KMS-11 (cell line): ENCODE measurements around the gene IL17RB.

Experiments used
- H2AFZ ChIP-seq: fragments of 200-600 bp; sonication (generic); 2 replicates; pipeline ENCODE4 v1.6.1; 2016; ENCODE audit warnings: antibody characterized with exemption, mixed run types, low read depth
- H3K27ac ChIP-seq: fragments of 200-600 bp; sonication (generic); 2 replicates; pipeline ENCODE4 v1.6.1; 2016; ENCODE audit warnings: mild to moderate bottlenecking, mixed run types
- H3K27me3 ChIP-seq: fragments of 200-600 bp; sonication (generic); 2 replicates; pipeline ENCODE4 v1.6.1; 2017; ENCODE audit warnings: mild to moderate bottlenecking, low read depth, mixed run types, moderate library complexity; ENCODE audit not compliant: insufficient read depth
- H3K36me3 ChIP-seq: fragments of 200-600 bp; sonication (generic); 2 replicates; pipeline ENCODE4 v1.6.1; 2017; ENCODE audit warnings: mild to moderate bottlenecking, mixed run types; ENCODE audit not compliant: insufficient read depth
- H3K4me1 ChIP-seq: fragments of 200-600 bp; sonication (generic); 2 replicates; pipeline ENCODE4 v1.6.1; 2016; ENCODE audit warnings: mild to moderate bottlenecking, low read depth, mixed run types; ENCODE audit not compliant: poor library complexity, severe bottlenecking
- H3K4me2 ChIP-seq: fragments of 200-600 bp; sonication (generic); 2 replicates; pipeline ENCODE4 v1.7.0; 2016; ENCODE audit warnings: mild to moderate bottlenecking, mixed run types
- H3K4me3 ChIP-seq: fragments of 200-600 bp; sonication (generic); IDR thresholded peaks from 2 replicates; pipeline ENCODE4 v1.6.1; 2017; ENCODE audit warnings: low read depth, low read length, mixed read lengths; ENCODE audit not compliant: insufficient read depth
- H3K79me2 ChIP-seq: fragments of 200-600 bp; sonication (generic); 2 replicates; pipeline ENCODE4 v1.6.1; 2016; ENCODE audit warnings: low read depth, mixed run types; ENCODE audit not compliant: insufficient read depth
- H3K9ac ChIP-seq: fragments of 200-600 bp; sonication (generic); 2 replicates; pipeline ENCODE4 v1.6.1; 2016; ENCODE audit warnings: mild to moderate bottlenecking, mixed run types
- H4K20me1 ChIP-seq: fragments of 200-600 bp; sonication (generic); 2 replicates; pipeline ENCODE4 v1.6.1; 2016; ENCODE audit warnings: mild to moderate bottlenecking, mixed run types; ENCODE audit not compliant: insufficient read depth
- TF ChIP-seq, protein P1 (sequence below): fragments of 200-600 bp; sonication (generic); conservative IDR thresholded peaks from 2 replicates; pipeline ENCODE4 v1.6.1; 2017; ENCODE audit warnings: low read depth, mild to moderate bottlenecking, antibody characterized with exemption, low read length, moderate library complexity, mixed read lengths

IL17RB gene

DNA sequence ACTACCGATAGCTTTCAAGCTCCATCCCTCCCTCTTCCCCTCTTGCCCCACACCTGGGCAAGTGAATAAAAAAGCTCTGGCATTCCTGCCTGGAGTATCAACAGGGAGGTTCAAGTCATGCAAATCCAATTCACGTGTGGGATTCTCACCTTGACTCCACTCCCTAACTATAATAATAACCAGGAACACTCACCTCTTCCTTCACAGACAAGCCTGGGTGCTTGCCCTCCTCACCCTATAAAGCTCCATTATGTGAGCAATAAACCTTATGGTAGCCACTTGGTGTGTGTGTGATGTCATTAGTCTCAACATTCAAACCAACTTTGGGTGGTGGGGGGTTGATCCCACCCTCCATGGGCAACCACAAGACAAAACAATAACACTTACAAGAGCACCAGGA is 16.8 kb upstream of the IL17RB start:
- H3K4me2 ChIP-seq: no peak overlapping the region
- no peaks in the 10 kb centered on the region for H3K79me2 ChIP-seq
- no peaks in the 10 kb centered on the region for H4K20me1 ChIP-seq
- H3K27ac ChIP-seq: no peak overlapping the region
- no peak overlapping the region for H3K9ac ChIP-seq
- no peaks in the 10 kb centered on the region for H3K27me3 ChIP-seq
- no peak overlapping the region for H2AFZ ChIP-seq
- no peaks in the 10 kb centered on the region for H3K36me3 ChIP-seq
- H3K4me1 ChIP-seq: no peaks in the 10 kb centered on the region
- TF ChIP-seq, protein P1, sequence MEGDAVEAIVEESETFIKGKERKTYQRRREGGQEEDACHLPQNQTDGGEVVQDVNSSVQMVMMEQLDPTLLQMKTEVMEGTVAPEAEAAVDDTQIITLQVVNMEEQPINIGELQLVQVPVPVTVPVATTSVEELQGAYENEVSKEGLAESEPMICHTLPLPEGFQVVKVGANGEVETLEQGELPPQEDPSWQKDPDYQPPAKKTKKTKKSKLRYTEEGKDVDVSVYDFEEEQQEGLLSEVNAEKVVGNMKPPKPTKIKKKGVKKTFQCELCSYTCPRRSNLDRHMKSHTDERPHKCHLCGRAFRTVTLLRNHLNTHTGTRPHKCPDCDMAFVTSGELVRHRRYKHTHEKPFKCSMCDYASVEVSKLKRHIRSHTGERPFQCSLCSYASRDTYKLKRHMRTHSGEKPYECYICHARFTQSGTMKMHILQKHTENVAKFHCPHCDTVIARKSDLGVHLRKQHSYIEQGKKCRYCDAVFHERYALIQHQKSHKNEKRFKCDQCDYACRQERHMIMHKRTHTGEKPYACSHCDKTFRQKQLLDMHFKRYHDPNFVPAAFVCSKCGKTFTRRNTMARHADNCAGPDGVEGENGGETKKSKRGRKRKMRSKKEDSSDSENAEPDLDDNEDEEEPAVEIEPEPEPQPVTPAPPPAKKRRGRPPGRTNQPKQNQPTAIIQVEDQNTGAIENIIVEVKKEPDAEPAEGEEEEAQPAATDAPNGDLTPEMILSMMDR: no peak
- H3K4me3 ChIP-seq: no peak overlapping the region

DNA sequence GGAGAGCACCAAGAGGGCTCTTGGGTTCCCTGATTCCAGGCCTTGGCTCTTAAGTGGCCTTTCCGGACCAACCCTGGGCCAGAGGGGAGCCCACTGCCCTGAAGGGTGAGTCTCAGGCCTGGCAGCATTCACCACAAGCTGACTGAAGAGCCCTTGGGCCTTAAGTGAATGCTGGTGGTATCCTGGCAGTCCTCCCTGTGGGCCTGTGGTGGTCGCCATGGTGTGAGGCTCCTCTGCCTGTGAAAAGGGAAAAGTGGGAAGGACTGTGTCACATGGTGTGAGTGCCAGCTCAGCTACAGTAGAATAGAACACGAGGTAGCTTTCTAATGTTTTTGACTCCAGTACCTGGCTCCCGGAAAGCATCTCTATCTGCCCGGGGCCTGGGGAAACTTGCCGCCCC is 15.4 kb upstream of the IL17RB start:
- no peaks in the 10 kb centered on the region for H3K79me2 ChIP-seq
- H3K9ac ChIP-seq: no peak overlapping the region
- H4K20me1 ChIP-seq: no peaks in the 10 kb centered on the region
- H3K4me3 ChIP-seq: no peak overlapping the region
- H3K27me3 ChIP-seq: no peaks in the 10 kb centered on the region
- no peak overlapping the region for H3K27ac ChIP-seq
- no peak overlapping the region for H3K4me2 ChIP-seq
- H3K4me1 ChIP-seq: no peaks in the 10 kb centered on the region
- H3K36me3 ChIP-seq: no peaks in the 10 kb centered on the region
- H2AFZ ChIP-seq: no peak overlapping the region
- TF ChIP-seq, protein P1: no peak

DNA sequence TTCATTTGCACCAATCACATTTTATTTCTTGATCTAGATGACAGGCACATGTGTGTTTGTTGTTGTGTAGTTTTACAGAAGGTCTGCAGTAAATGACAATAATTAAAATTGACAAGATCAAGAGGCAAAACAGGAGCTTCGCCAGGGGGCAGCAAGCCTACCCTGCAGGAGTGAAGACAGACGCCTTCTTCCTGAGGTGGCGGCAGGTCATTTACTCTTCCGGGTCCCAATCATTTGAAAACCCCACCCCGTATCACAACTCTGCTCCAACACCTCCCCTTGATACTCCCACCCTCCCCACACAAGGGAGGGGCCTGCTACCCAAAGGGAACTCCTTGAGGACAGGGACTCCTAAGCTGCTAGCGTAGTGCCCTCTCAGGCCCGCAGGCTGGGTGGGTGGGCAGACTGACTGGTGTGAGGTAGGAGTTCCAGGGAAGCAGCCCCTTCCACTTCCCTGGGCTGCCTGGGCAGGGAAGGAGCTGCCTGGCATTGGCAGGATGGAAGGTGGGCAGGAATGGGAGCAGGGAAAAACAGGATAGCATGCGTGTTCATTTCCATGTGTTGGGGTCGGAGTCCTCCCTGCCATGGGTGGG is 13.2 kb upstream of the IL17RB start:
- no peaks in the 10 kb centered on the region for H4K20me1 ChIP-seq
- no peak overlapping the region for H3K4me3 ChIP-seq
- H3K9ac ChIP-seq: no peak overlapping the region
- H2AFZ ChIP-seq: no peak overlapping the region
- no peak overlapping the region for H3K4me2 ChIP-seq
- TF ChIP-seq, protein P1: no peak
- no peaks in the 10 kb centered on the region for H3K36me3 ChIP-seq
- no peak overlapping the region for H3K27ac ChIP-seq
- H3K4me1 ChIP-seq: no peaks in the 10 kb centered on the region
- H3K27me3 ChIP-seq: no peaks in the 10 kb centered on the region
- H3K79me2 ChIP-seq: no peaks in the 10 kb centered on the region

DNA sequence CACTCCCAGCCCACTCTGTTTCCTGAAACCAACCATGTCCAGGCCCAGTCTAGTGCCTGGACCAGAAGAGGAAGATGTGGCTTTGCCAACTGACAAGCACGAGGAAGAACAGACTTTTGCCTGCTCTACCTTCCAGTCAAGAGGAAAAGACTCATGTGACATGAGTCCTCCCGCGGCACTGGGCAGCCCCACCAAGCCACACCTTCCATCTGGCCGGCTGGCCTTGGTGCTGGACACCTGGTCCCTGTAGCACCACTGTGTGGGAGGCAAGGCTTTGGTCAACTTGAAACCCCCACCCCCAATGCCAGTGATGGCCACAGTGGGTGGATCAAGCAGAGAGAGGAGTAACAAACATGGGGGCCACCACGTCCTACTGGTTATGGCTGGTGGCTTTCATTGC is 12.7 kb upstream of the IL17RB start:
- TF ChIP-seq, protein P1: no peak
- H3K4me3 ChIP-seq: no peak overlapping the region
- no peak overlapping the region for H3K9ac ChIP-seq
- H3K27me3 ChIP-seq: no peaks in the 10 kb centered on the region
- no peak overlapping the region for H2AFZ ChIP-seq
- no peak overlapping the region for H3K4me2 ChIP-seq
- H4K20me1 ChIP-seq: no peaks in the 10 kb centered on the region
- H3K27ac ChIP-seq: no peak overlapping the region
- H3K36me3 ChIP-seq: no peaks in the 10 kb centered on the region
- H3K79me2 ChIP-seq: no peaks in the 10 kb centered on the region
- H3K4me1 ChIP-seq: no peaks in the 10 kb centered on the region
